ENCODE measurements around the gene HOXA13.
A peak's percentile ranks its signal among the peaks of the same experiment; 100 is the strongest.

Gene HOXA13

DNA sequence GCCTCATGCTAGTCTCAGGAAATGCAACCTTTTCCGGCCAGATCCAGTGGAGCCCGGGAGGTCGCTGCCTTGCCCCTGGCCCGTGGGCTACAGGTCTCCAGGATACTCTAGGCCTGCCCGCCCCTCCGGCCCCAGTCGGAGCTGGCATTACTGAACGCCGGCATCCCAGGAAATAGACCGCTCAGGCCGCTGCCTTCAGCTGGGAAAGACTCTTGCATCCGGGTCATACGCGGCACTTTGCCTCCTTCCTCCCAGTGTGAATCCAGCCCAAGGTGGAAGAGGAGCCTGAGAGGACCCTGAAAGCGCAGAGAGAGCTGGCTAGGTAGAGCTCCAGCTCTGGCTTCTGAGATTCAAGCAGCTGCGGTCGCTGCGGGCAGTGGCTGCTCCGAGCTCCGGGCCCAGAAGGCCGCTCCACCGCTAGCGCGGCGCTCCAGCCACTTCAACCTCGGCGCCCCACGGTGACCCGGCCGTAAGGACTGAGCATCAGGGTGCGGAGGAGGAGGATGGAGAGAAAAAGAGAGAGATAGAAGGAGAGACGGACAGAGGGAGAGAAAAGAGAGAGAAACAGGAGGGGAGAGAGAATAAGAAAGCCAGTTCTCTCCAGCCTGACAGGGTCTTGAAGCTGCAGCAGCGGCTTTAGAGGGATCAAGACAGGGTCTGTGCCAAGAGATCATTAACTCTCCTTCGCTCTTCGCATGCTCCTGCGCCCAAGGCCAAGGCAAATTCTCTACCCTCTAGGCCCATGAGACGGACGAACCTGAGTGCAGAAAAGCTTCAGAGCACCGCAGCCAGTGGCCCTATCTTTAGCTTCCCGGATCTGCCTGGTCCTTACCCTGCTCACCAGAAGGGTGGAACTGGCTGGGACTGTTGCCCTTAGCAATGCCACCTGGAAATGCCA lies 24.0 kb downstream of the HOXA13 start:
- Mint-ChIP-seq H3K36me3 (ENCODE audit: insufficient read depth) (peaks cover 13% of the 10 kb centered on the region), H3K9me3 (no peaks in the 10 kb centered on the region), H3K4me3 (no peak overlapping the region), H3K27ac (ENCODE audit: low read depth) (no peak overlapping the region), H3K4me1 (peaks cover 26% of the 10 kb centered on the region), H3K27me3 (peaks cover 74% of the 10 kb centered on the region)
- ATAC-seq (replicated peaks; ENCODE audit: extremely low read depth, poor library complexity, severe bottlenecking), result no peak
- no peak for DNase-seq (ENCODE audit: low spot score in 2 of 2)

DNA sequence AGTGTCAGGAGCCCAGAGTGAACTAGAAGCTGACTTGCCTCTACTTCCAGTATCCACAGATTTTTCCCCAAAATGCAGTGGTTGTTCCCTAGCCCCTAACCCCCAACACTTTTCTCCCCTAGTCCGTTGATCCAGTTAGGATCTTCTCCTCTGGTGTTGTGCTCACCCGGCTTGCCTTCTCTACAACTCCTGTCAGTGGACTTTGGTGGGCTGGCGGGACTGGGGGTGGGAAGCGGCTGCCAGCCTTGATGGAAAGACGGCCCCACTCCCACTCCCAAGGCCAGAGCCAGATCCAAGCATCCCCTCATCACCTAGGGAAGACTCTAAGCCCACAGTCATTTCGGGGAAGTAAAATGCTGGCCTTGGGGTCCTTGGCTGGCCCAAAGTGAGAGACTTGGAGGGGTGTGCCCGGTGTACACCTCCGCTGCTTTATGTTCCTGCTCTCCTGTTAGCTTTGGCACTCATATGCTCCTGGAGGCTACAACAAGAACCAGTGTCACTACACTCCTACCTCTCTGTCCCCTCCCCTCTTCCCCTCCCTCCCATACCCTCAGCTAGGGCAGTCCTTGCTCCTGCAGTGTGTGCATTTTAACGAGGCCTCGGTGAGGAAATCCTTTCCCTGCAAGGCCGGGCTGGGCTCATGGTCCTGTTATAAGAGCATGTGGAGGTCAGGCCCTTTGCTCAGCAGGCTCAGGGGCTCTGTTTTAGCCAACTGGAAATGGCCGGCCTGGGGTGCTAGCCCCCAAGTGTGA lies 24.8 kb downstream of the HOXA13 start:
- Mint-ChIP-seq H3K4me1 (peaks cover 21% of the 10 kb centered on the region), H3K4me3 (peak overlapping the region; percentile 68), H3K9me3 (no peaks in the 10 kb centered on the region), H3K36me3 (ENCODE audit: insufficient read depth) (peaks cover 15% of the 10 kb centered on the region), H3K27ac (ENCODE audit: low read depth) (no peak overlapping the region), H3K27me3 (peaks cover 74% of the 10 kb centered on the region)
- DNase-seq (ENCODE audit: low spot score in 2 of 2) (no peak), ATAC-seq (replicated peaks; ENCODE audit: extremely low read depth, poor library complexity, severe bottlenecking) (no peak)

DNA sequence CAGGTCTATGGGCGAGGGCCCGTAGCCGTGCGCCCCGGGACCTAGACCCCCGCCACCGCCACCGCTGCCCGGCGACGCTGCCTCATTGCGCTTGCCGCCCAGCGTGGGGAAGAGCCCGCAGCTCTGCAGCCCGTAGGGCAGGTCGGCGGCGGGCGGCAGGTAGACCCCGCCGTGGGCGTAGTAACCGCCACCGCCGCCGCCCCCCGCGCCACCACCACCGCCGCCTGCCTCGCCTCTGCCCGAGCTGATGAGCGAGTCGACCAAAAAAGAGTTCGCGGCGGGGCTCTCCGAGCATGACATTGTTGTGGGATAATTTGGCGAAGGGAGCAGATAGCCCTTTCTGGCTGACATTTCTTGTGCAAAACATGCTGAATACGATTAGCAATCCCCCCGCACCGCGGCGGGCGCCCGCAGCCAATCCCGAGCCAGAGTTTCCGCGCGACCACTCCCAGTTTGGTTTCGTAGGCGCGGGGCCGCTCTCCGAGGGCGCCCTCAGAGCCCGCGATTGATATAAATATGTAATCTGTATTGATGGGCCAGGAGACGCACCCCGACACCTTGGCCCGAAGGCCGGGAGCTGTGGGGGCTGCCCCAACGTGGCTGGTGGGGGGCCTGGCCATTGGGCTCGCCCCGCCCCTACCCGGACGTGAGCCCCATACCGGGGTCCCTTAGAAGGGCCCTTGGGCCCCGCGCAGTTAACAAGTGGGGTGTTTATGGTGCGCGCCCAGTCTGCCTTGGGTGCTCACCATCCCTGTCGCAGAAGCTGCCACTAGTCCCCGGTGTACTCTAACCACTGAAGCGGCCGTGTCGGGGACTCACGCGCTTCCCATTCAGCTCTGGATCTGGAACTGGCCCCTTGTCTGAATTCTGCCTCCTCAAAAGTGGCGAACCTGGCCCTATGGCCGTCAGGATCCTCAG lies 25.7 kb downstream of the HOXA13 start, which contains the start of gene HOXA10:
Gene HOXA10 (minus strand): TSS at position 365 of the 918 bp plus-strand sequence. CDS start 14 bp downstream, at position 351.
- H3K36me3 Mint-ChIP-seq (ENCODE audit: insufficient read depth), result peaks cover 17% of the 10 kb centered on the region
- peaks cover 74% of the 10 kb centered on the region for H3K27me3 Mint-ChIP-seq
- peaks cover 14% of the 10 kb centered on the region for H3K4me1 Mint-ChIP-seq
- H3K27ac Mint-ChIP-seq (ENCODE audit: low read depth), result no peak within 1 kb of the TSS
- ATAC-seq (replicated peaks; ENCODE audit: extremely low read depth, poor library complexity, severe bottlenecking) (no peak), DNase-seq (ENCODE audit: low spot score in 2 of 2) (no peak)
- H3K4me3 Mint-ChIP-seq, result peak within 1 kb of the TSS; percentile 69
- H3K9me3 Mint-ChIP-seq, result no peaks in the 10 kb centered on the region

DNA sequence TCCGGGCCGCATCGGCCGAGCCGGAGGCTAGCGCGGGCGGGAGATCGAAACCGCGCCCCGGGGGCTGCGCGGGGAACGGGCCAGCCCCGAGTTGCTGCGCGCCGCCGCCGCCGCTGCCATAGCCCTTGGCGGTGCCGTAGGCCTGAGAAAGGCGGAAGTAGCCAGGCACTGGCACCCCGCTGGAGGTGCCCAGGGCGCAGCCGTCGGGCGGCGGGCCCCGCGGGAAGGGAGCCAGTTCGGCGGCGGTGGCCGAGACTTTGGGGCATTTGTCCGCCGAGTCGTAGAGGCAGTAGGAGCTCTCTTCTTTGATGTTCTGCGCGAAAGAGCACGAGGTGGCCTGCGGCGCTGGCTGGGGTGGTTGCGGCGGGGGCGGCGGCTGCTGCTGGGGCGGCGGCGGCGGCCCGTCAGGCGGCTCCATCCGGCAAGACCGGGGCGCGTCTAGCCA lies 26.4 kb downstream of the HOXA13 start:
- Mint-ChIP-seq H3K27ac (ENCODE audit: low read depth) (no peak overlapping the region), H3K9me3 (no peaks in the 10 kb centered on the region), H3K36me3 (ENCODE audit: insufficient read depth) (peaks cover 22% of the 10 kb centered on the region), H3K27me3 (peaks cover 75% of the 10 kb centered on the region), H3K4me1 (peaks cover 18% of the 10 kb centered on the region), H3K4me3 (peak overlapping the region; percentile 69)
- no peak for DNase-seq (ENCODE audit: low spot score in 2 of 2)
- peak; percentile 65 for ATAC-seq (replicated peaks; ENCODE audit: extremely low read depth, poor library complexity, severe bottlenecking)

DNA sequence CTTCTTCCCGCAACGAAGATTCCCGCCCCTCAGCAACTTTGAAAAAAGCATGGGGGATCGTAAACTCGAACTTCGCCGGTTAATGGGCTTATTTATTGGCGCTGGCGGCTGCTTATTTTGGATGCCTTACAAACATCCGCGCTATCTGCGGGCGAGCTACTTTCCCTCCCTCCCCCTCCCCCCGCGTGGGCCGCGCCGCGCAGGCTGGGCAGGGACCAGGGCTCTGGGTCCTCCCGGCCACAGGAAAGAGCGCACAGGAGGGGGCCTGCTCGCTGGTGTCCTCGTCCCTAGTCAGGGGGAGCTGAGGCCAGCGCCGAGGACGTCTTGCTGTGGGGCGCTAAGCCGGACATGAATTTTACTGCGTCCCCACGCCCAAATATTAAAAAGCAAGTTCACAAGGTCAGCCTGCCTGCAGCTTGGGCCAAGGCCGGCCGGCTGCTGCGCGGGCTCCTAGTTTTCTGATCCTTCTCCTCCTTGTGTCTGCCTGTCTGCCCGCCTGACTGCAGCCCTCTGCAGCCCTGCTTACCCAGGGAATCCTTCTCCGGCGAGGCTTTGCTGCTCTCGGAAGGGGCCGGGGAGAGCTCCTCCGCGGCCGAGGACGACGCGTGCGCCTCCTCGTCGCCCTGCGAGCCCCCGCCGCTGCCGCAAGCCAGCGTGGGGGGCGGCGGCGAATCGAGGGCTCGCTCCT lies 26.9 kb downstream of the HOXA13 start:
- ATAC-seq (replicated peaks; ENCODE audit: extremely low read depth, poor library complexity, severe bottlenecking), result peak; percentile 22
- Mint-ChIP-seq H3K4me3 (peak overlapping the region; percentile 69), H3K9me3 (no peaks in the 10 kb centered on the region), H3K4me1 (peaks cover 20% of the 10 kb centered on the region), H3K27ac (ENCODE audit: low read depth) (peak overlapping the region; percentile 72), H3K36me3 (ENCODE audit: insufficient read depth) (peaks cover 24% of the 10 kb centered on the region), H3K27me3 (peaks cover 78% of the 10 kb centered on the region)
- no peak for DNase-seq (ENCODE audit: low spot score in 2 of 2)

DNA sequence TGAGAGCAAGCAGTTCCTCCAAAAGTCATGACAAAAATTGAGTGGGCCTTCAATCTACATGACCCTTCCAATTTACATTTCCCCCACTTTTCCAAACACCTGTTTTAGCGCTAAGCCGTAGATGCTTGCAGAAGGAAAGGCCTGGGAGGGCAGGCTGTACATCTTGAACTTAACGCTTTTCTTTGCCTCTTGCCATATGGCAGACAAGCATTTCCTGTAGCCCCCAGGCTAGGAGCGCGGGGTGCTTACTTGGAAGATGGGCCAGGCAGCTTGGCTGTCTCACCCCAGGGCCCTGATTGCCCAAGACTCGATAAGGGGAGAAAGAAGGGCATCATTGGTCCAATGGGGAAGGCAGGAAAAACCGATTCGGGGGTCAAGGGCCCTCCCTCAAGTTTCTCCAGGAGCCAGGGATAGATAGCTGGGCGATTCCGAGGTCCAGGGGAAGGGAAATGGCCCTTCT lies 27.5 kb downstream of the HOXA13 start:
- Mint-ChIP-seq H3K4me3 (peak overlapping the region; percentile 69), H3K27me3 (peaks cover 78% of the 10 kb centered on the region), H3K9me3 (no peaks in the 10 kb centered on the region), H3K36me3 (ENCODE audit: insufficient read depth) (peaks cover 24% of the 10 kb centered on the region), H3K27ac (ENCODE audit: low read depth) (peak overlapping the region; percentile 72), H3K4me1 (peaks cover 23% of the 10 kb centered on the region)
- ATAC-seq (replicated peaks; ENCODE audit: extremely low read depth, poor library complexity, severe bottlenecking), result no peak
- no peak for DNase-seq (ENCODE audit: low spot score in 2 of 2)

DNA sequence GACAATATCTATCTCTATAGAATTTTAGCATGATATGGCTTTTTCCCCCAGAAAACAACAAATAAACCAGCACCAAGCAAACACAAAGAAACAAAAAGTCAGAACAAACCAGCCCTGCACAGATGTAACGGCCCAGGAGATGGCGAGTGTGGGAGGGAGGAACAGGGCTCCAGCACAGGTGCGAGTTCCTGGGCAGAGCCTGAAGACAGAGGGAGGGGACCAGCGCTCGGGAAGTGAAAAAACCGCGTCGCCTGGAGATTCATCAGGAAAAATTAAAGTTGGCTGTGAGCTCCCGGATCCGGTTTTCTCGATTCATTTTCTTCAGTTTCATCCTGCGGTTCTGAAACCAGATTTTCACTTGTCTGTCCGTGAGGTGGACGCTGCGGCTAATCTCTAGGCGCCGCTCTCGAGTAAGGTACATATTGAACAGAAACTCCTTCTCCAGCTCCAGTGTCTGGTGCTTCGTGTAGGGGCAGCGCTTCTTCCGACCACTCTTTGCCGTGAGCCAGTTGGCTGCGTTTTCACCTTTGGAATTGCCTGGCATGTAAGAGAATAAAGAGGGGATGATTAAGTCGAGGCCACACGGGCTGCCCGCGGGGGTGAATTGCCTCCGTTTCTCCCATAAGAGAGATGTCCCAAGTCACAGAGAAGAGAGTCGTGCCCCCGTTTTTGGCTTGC lies 28.1 kb downstream of the HOXA13 start:
- no peak for DNase-seq (ENCODE audit: low spot score in 2 of 2)
- no peaks in the 10 kb centered on the region for H3K9me3 Mint-ChIP-seq

DNA sequence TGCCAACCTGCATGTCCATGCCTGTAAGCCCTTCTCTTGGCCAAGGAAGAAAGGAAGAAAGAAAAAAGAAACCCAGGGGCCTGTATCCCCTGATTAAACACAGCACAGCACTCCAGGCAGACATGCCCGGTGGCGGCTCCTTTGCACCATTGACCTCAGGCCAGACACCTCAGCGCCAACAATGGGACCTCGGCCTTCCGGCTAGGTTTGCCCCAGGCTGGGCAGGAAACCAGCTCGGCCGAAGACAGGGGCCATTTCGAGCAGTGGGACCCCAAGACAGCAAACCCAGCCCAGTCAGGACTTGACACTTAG lies 28.6 kb downstream of the HOXA13 start:
- Mint-ChIP-seq H3K9me3 (no peaks in the 10 kb centered on the region), H3K36me3 (ENCODE audit: insufficient read depth) (peaks cover 33% of the 10 kb centered on the region), H3K4me3 (peak overlapping the region; percentile 69), H3K27ac (ENCODE audit: low read depth) (peak overlapping the region; percentile 17), H3K4me1 (peaks cover 29% of the 10 kb centered on the region), H3K27me3 (peaks cover 87% of the 10 kb centered on the region)
- ATAC-seq (replicated peaks; ENCODE audit: extremely low read depth, poor library complexity, severe bottlenecking) (no peak), DNase-seq (ENCODE audit: low spot score in 2 of 2) (no peak)

More for the DNA sequence above, 28.1 kb downstream of the HOXA13 start:
- H3K27me3 Mint-ChIP-seq, result peaks cover 82% of the 10 kb centered on the region
- H3K36me3 Mint-ChIP-seq (ENCODE audit: insufficient read depth), result peaks cover 28% of the 10 kb centered on the region
- peak overlapping the region; percentile 72 for H3K27ac Mint-ChIP-seq (ENCODE audit: low read depth)
- peaks cover 29% of the 10 kb centered on the region for H3K4me1 Mint-ChIP-seq
- H3K4me3 Mint-ChIP-seq, result peak overlapping the region; percentile 69
- ATAC-seq (replicated peaks; ENCODE audit: extremely low read depth, poor library complexity, severe bottlenecking), result no peak

DNA sequence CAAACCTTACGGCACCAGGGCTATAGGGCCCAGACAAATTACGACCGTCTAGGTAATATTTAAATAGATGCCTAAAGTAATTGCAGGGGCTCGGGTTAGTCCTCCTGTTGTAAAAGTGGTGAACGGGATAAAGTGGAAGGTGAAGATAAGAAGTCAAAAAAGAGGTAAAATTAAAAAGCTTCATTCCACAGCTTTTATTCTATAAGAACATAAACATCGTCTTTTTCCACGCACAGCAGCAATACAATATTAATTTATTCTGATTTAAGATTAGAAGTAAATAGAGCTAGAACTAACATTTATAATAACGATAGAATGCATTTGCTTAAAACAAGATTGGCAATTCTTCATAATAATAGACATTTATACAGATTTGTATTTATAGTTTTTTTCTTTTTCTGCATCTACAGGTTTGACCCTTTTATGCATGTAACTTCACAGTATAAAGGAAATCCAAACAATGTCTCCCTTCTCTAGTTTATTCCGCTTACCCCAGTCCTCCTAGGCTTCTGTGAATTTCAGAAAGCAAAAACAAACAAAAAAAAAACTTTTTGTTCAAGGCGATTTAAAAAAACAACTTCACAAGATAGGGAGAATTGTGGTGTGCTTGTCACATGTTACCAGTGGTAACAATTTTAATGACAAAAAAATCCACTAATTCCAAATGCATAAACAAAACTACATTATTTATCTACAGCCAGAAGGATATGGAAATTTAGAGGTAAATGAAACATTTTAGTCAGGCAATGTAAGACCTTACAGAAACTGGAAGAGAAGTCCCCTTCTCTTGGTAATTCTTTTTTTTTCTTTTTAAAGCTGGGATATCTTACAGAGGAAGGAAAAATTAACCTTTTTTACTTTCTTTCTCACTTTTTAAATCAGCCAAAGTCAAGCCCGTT lies 29.2 kb downstream of the HOXA13 start:
- no peaks in the 10 kb centered on the region for H3K9me3 Mint-ChIP-seq
- peaks cover 87% of the 10 kb centered on the region for H3K27me3 Mint-ChIP-seq
- no peak for DNase-seq (ENCODE audit: low spot score in 2 of 2)
- H3K4me1 Mint-ChIP-seq, result peaks cover 34% of the 10 kb centered on the region
- no peak for ATAC-seq (replicated peaks; ENCODE audit: extremely low read depth, poor library complexity, severe bottlenecking)
- no peak overlapping the region for H3K4me3 Mint-ChIP-seq
- H3K36me3 Mint-ChIP-seq (ENCODE audit: insufficient read depth), result peaks cover 37% of the 10 kb centered on the region
- H3K27ac Mint-ChIP-seq (ENCODE audit: low read depth), result peak overlapping the region; percentile 20

DNA sequence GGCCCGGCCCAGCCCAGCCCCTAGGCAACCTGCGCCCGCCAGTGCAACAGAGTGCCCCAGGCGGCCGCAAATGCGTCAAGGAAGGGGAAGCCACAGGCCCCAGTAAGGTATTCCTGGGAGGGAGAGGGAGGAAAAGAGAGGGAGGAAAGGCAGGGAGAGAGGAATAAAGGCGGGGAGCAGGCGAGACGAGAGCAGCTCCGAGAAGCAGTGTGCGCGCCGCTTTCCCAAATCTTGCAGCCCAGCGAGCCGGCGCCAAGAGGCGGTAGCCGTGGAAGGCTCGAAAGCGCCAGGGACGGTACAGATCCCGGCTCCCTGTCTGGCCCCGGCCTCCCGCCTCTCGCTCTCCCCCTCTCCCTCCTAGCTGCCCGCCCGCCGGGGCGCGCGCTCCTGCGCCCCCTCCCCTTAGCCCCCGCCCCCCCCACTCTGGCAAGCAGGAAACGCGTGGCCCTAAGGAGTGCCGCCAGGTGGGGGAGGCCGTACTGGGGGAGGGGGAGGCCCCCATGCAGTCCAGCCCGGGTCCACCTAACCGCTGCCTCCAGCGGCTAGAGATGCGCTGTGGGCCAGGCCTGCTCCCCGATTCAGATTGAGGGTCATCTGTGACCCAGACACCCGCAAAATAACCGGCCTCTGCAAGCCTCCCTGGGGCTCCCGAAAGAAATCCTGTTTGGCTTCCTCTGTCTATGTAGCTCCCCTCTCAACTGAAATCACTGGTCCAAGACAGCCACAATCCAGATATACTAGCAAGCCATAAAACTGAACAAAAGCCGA lies 30.0 kb downstream of the HOXA13 start:
- Mint-ChIP-seq H3K27ac (ENCODE audit: low read depth) (peak overlapping the region; percentile 74), H3K27me3 (peaks cover 82% of the 10 kb centered on the region), H3K4me3 (peak overlapping the region; percentile 48), H3K9me3 (no peaks in the 10 kb centered on the region), H3K4me1 (peaks cover 36% of the 10 kb centered on the region), H3K36me3 (ENCODE audit: insufficient read depth) (peaks cover 40% of the 10 kb centered on the region)
- DNase-seq (ENCODE audit: low spot score in 2 of 2) (no peak), ATAC-seq (replicated peaks; ENCODE audit: extremely low read depth, poor library complexity, severe bottlenecking) (no peak)
